Duodenal mucosa (tissue), 2 donors: Measurements from ENCODE around the gene PSD.
"Not testable (repeated sequence)": the region's sequence is repeated elsewhere in the genome, so short reads cannot be mapped to it uniquely, and the experiment has no call there.

Source experiments
- H3K27ac ChIP-seq: one replicate; pipeline ENCODE4 v1.7.0; 2013; ENCODE audit warnings: low read depth, low read length
- H3K27me3 ChIP-seq, 2 donors: one replicate each; pipeline ENCODE4 v1.7.0; 2013; ENCODE audit warnings: low read length in 2 of 2, control low read depth in 1 of 2; ENCODE audit not compliant: insufficient read depth in 2 of 2, control insufficient read depth in 1 of 2
- H3K36me3 ChIP-seq, 2 donors: one replicate each; pipeline ENCODE4 v1.7.0; 2013; ENCODE audit warnings: low read length in 2 of 2, control low read depth in 1 of 2; ENCODE audit not compliant: insufficient read depth in 2 of 2, control insufficient read depth in 1 of 2
- H3K4me1 ChIP-seq, 2 donors: one replicate each; pipeline ENCODE4 v1.7.0; 2013; ENCODE audit warnings: low read length in 2 of 2, control low read depth in 1 of 2; ENCODE audit not compliant: insufficient read depth in 2 of 2, control insufficient read depth in 1 of 2
- H3K4me3 ChIP-seq, 2 donors: one replicate each; pipeline ENCODE4 v1.7.0; 2013; ENCODE audit warnings: low read length in 2 of 2, low read depth in 1 of 2
- H3K9ac ChIP-seq, 2 donors: one replicate each; pipeline ENCODE4 v1.7.0; 2013; ENCODE audit warnings: low read length in 2 of 2, low read depth in 1 of 2
- H3K9me3 ChIP-seq, 2 donors: one replicate each; pipeline ENCODE4 v1.7.0; 2013; ENCODE audit warnings: low read length in 2 of 2, control low read depth in 1 of 2; ENCODE audit not compliant: control insufficient read depth in 1 of 2

The PSD gene

GRCh38 chr10:102457591-102458150 is 39.1 kb upstream of the PSD start:
- no peaks in the 10 kb centered on the region for H3K9me3 ChIP-seq
- peaks cover 13% of the 10 kb centered on the region in 2 donors for H3K4me1 ChIP-seq
- H3K4me3 ChIP-seq, result no peak overlapping the region
- no peaks in the 10 kb centered on the region for H3K27me3 ChIP-seq
- no peak overlapping the region for H3K27ac ChIP-seq
- no peak overlapping the region for H3K9ac ChIP-seq
- peaks cover 0 to 10% of the 10 kb centered on the region in 2 donors for H3K36me3 ChIP-seq

- H3K9me3 ChIP-seq, result no peaks in the 10 kb centered on the region
- no peaks in the 10 kb centered on the region for H3K27me3 ChIP-seq
- no peak overlapping the region for H3K4me3 ChIP-seq
- H3K27ac ChIP-seq, result no peak overlapping the region
- peaks cover 0 to 13% of the 10 kb centered on the region in 2 donors for H3K36me3 ChIP-seq
- no peak overlapping the region for H3K9ac ChIP-seq
- peaks cover 8% of the 10 kb centered on the region in 2 donors for H3K4me1 ChIP-seq
These were observed 37.4 kb upstream of the PSD start for GRCh38 chr10:102455893-102456471.

DNA sequence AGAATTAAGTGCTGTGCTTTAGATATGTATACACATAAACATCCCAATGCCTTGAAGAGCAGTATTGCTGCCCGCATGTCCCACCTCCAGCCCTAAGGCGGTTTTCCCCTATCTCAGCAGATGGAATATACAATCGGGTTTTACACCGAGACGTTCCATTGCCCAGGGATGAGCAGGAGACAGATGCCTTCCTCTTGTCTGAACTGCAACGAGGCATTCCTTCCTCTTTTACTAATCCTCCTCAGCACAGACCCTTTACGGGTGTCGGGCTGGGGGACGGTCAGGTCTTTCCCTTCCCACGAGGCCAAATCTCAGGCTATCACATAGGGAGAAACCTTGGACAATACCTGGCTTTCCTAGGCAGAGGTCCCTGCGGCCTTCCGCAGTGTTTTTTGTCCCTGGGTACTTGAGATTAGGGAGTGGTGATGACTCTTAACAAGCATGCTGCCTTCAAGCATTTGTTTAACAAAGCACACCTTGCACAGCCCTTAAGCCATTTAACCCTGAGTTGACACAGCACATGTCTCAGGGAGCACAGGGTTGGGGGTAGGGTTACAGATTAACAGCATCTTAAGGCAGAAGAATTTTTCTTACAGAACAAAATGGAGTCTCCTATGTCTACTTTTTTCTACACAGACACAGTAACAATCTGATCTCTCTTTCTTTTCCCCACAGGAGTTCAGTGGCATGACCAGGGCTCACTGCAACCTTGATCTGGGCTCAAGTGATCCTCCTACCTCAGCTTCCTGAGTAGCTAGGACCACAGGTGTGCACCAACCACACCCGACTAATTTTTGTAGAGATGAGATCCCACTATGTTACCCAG is 36.3 kb upstream of the PSD start:
- Histone ChIP-seq H3K4me1 (peaks cover 9 to 12% of the 10 kb centered on the region in 2 donors), H3K36me3 (peaks cover 0 to 13% of the 10 kb centered on the region in 2 donors)
- not testable (repeated sequence) for H3K9ac ChIP-seq, H3K27ac ChIP-seq, H3K4me3 ChIP-seq, H3K27me3 ChIP-seq, H3K9me3 ChIP-seq

GRCh38 chr10:102453502-102453901 is 34.9 kb upstream of the PSD start:
- Histone ChIP-seq H3K36me3 (peaks cover 0 to 13% of the 10 kb centered on the region in 2 donors), H3K9me3 (no peaks in the 10 kb centered on the region), H3K4me1 (peaks cover 14 to 17% of the 10 kb centered on the region in 2 donors), H3K9ac (no peak overlapping the region), H3K27ac (no peak overlapping the region), H3K27me3 (no peaks in the 10 kb centered on the region), H3K4me3 (no peak overlapping the region)

- Histone ChIP-seq H3K9me3 (no peaks in the 10 kb centered on the region), H3K4me3 (no peak overlapping the region), H3K27ac (no peak overlapping the region)
These were observed 34.2 kb upstream of the PSD start for GRCh38 chr10:102452672-102453340.

DNA sequence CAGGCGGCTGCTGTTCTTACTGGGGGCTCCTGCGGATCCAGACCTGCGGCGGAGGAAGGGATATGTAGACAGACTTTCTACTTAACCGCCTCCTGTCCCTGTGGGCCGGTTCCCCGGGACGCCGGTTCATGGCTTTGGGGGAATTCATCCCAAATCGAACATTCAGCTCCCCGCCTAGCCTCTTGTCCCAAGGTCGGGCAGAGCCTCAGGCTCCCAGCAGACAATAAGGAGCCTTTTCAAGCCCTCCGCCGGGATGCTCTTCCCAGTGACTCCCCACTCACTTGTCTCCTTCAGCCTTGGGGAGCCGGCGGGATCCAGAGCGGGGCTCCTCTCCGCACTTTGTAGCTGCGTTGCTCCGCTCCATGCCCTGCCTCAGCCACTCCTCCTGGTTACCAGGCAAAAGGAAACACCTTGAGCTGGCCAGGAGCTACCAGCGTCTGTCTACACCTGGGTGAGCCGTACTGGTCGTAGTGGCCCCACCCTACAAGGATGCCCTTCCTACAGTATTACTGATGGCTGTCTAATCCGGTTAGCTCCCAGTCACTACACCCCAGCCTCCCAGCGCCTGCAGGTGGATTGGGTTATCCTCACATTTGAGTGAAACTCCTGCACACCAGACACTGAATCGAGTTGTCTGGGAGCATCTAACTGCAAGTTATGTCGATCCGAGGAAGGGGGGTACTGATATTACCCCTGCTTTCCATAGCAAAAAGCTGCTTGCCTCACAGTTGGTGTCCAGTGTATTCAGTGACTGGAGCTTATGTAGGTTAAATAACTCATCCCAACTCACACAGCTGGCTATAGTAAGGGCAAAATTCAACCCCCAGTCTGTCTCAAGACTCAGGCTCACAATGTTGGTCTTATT is 32.8 kb upstream of the PSD start, which contains the start of gene C10orf95:
Gene C10orf95, minus strand, starts transcription at position 439 of the 865 bp plus-strand sequence. CDS start 450 bp downstream, outside the sequence.
- no peaks in the 10 kb centered on the region for H3K27me3 ChIP-seq
- peak within 1 kb of the TSS; percentile 85 to 87 for H3K9ac ChIP-seq
- H3K36me3 ChIP-seq, result peaks cover 0 to 11% of the 10 kb centered on the region in 2 donors
- H3K9me3 ChIP-seq, result no peaks in the 10 kb centered on the region
- peak within 1 kb of the TSS; percentile 84 for H3K27ac ChIP-seq
- peaks cover 14 to 17% of the 10 kb centered on the region in 2 donors for H3K4me1 ChIP-seq
- H3K4me3 ChIP-seq, result peak within 1 kb of the TSS; percentile 91 to 93

More at GRCh38 chr10:102452672-102453340, 34.2 kb upstream of the PSD start:
- Histone ChIP-seq H3K4me1 (peaks cover 14 to 17% of the 10 kb centered on the region in 2 donors), H3K36me3 (peaks cover 0 to 13% of the 10 kb centered on the region in 2 donors), H3K27me3 (no peaks in the 10 kb centered on the region), H3K9ac (no peak overlapping the region)

- peak overlapping the region; percentile 85 to 87 for H3K9ac ChIP-seq
- peaks cover 0 to 4% of the 10 kb centered on the region in 2 donors for H3K36me3 ChIP-seq
- no peaks in the 10 kb centered on the region for H3K9me3 ChIP-seq
- peak overlapping the region; percentile 84 for H3K27ac ChIP-seq
- no peaks in the 10 kb centered on the region for H3K27me3 ChIP-seq
- peaks cover 14 to 17% of the 10 kb centered on the region in 2 donors for H3K4me1 ChIP-seq
- peak overlapping the region; percentile 91 to 93 for H3K4me3 ChIP-seq
These were observed 32.0 kb upstream of the PSD start for GRCh38 chr10:102450374-102451104.

- Histone ChIP-seq H3K9ac (peak overlapping the region; percentile 85 to 87), H3K4me3 (peak overlapping the region; percentile 91 to 93), H3K4me1 (peaks cover 14 to 17% of the 10 kb centered on the region in 2 donors), H3K36me3 (peaks cover 0 to 4% of the 10 kb centered on the region in 2 donors), H3K27ac (peak overlapping the region; percentile 84), H3K9me3 (no peaks in the 10 kb centered on the region), H3K27me3 (no peaks in the 10 kb centered on the region)
These were observed 31.5 kb upstream of the PSD start for GRCh38 chr10:102450124-102450373.
